Embryonic facial prominence (tissue), 1 donor: ENCODE results near the gene CROCC.

Source experiments
- DNase-seq: peaks from one replicate; pipeline ENCODE4 v3.0.0-alpha.2; 2016; ENCODE audit errors: extremely low spot score

The CROCC gene

DNA sequence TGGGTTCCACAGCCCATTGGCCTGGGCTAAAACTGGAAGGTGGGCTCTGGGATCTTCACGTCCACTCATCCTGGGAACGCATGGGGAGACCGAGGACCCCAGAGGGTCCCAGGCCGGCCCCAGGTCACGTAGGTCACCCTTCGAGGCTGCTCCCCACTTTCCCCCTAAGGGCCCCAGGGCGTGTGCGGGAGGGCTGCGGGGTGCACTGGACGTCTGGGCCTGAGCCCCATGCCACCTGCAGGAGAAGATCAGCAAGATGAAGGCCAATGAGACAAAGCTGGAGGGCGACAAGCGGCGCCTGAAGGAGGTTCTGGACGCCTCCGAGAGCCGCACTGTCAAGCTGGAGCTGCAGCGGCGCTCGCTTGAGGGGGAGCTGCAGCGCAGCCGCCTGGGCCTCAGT, 46.2 kb downstream of the CROCC start:
- no peak for DNase-seq

DNA sequence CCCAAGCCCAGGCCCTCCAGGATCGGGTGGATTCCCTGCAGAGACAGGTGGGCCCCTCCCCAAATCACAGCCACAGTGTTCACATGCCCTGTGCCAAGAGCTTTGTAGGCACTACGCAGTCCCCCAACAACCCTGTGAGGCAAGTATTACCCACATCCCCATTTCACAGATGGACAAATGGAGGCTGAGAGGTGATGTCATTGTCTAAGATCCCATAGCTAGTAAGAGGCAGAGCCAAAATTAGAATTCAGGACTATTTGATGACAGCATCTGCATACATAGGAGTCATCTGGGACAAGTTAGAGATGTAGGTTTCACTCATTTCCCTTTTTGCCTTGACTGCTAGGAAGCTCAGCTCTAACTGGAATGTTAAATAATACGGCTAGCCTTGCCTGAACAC, 46.6 kb downstream of the CROCC start:
- DNase-seq, result no peak

DNA sequence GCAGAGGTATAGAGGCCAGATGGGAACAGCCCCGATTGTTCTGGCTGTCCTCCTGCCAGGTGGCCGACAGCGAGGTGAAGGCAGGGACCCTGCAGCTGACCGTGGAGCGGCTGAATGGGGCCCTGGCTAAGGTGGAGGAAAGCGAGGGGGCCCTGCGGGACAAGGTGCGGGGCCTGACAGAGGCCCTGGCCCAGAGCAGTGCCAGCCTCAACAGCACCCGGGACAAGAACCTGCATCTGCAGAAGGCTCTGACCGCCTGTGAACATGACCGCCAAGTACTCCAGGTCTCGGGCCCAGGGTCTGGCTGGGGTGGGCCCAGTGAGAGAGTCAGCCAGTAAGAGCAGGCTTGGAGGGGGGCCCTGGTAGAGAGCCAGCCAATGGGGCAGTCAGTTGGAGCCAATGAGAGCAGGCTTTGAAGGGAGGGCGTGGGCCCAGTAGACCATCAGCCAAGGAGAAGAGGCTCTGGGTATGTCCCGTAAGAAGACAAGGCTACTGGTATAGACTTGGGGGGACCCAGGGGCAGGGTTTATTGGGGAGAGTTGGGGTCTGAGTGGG, 47.4 kb downstream of the CROCC start:
- DNase-seq, result no peak

DNA sequence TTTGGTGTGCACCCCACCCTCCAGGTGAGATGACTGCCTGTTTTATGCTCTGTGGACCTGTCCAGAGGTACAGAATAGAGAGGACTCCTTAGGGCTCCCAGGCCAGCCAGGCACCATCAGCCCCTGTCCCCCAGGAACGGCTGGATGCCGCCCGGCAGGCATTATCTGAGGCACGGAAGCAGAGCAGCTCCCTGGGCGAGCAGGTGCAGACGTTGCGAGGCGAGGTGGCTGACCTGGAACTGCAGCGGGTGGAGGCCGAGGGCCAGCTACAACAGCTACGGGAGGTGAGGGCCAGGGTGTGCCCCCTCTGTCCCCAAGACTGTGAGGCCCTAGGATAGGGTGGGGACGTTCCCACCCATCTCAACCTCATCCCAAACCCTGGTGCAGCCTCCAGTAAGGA, 47.9 kb downstream of the CROCC start:
- DNase-seq, result no peak

DNA sequence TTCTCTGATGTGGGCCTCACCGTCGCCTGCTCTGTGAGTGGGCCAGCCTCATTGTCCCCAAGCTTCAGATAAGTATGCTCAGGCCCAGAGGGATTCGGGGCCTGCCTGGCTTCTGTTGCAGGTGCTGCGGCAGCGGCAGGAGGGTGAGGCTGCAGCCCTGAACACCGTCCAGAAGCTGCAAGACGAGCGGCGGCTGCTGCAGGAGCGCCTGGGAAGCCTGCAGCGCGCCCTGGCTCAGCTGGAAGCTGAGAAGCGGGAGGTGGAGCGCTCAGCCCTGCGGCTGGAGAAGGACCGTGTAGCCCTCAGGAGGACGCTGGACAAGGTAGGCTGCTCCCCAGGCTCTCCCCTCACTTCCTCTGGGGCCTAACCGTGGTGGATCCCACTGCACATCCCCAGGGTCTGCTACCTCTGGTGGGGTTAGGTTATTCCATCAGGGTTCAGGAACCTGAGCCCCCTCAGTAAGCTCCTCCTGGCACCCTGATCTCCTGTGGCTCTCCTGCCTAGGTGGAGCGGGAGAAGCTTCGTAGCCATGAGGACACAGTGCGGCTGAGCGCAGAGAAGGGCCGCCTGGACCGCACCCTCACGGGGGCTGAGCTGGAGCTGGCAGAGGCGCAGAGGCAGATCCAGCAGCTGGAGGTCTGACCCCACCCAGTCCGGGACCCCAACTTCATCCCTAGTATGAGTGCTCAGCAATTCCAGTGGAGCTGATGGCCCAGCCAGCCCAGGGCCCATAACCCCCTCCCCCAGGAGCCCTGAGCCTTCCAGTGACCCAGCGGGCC, 48.6 kb downstream of the CROCC start:
- no peak for DNase-seq

DNA sequence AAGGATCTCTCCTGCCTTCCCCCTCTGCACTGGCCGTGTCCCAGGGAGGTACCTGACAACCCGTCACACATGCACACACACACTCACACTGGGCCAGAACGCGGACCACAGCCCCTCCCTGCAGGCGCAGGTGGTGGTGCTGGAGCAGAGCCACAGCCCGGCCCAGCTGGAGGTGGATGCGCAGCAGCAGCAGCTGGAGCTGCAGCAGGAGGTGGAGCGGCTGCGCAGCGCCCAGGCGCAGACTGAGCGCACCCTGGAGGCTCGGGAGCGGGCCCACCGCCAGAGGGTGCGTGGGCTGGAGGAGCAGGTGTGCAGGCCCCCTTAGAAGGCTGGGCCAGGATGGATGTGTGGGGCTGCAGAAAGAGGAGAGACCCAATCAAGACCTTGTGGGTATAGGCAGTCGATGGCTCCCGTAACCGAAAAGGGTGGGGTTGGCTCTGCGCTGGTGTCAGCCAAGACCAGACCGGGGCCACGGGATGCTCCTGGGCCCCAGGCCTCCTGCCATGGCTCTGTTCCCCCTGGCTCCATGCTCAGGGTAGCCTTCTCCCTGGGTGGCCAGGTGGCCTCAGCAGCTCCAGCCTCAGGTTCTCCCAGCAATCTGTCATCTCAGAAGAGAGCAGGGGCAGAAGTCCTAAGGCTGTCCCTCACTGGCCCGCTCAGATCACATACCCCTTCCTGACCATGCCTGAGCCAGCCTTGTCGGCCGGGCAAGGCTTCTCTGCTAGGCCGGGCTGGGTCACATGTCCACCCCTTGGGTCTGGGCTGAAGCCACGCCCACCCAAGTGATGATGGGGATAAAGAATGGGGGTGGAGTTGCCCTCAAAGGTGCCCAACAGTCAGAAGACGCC, 49.8 kb downstream of the CROCC start:
- no peak for DNase-seq

DNA sequence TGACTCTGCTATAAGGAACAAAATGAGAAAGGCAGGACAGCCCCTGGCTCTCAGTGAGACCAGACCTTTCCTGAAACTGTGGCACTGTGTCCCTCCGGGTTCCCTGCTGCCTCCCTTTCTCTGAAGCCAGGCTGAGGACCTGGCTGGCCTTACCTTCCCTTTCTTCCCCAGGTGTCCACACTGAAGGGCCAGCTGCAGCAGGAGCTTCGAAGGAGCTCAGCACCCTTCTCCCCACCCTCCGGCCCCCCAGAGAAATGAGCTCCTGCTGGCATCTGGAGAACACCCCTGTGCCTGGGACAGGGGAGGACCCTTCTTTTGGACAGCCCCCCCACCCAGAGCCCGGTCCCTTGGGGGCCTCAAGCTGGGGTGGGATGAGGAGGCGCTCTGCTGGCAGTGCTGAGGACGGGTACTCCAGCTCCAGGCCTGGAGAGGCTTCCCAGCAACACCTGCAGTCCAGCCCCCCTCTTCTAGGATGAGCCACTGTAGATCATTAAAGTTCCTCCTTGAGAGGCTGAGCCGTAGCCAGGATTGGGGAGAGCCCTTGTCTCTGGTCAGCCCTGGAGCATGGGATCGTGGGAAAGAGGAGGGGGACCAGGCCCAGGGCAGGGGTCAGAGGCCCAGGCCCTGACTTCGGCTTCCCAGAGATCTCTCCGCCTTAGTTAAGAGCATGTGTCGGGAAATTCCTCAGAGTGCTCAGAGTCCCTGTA, 50.6 kb downstream of the CROCC start:
- DNase-seq, result no peak

DNA sequence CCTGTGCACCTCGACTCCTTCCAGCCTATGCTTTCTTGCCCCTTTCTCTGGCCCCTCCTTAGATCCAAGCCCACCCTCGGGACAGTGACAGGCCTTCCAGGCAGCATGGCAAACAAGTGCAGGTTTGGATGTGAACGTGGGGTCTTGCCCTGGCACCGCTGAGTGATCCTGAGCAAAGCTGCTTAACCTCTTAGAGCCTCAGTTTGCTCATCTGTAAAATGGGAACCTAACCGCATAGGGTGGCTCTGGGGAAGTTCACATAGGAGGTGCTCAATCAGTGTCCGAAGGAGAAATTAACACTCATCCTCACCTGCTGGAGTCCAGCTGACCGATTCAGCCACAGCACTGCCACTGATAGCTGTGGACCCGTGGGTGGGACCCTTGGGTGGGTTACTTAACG, 51.5 kb downstream of the CROCC start:
- DNase-seq, result no peak

DNA sequence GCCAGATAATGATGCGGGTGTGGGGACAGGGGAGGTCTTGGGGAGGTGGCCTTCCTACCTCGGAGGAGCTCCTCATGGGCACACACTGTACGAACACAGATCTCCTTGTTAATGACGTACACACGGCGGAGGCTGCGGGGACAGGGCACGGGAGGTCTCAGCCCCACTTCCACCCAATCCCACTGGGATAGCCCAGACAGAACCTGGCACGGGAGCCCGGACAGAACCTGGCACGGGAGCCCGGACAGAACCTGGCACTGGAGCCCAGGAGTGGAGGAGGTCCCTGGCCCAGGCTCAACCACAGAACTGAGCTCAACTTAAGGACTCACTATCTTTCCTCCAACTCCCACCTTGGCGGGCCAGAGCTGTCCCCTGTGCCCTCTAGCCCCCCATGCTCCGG, 53.5 kb downstream of the CROCC start:
- no peak for DNase-seq

DNA sequence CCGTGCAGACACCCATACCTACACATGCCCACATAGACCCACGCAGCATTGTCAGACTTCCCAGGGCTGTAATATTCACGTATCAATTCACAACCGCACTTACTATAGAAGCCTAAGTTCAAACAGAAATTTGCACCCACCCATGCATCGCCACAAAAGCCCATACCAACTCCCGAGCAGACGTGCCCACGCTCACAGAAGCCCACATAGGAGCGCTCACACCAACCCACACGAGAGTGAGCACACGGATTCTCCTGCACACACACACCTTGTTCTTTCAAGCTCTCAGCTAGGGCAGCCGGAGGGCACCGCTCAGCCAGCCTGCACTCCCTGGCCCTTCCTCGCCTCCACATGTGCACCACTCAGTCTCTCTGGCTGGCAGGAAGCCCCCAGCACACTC, 54.1 kb downstream of the CROCC start:
- DNase-seq, result no peak

DNA sequence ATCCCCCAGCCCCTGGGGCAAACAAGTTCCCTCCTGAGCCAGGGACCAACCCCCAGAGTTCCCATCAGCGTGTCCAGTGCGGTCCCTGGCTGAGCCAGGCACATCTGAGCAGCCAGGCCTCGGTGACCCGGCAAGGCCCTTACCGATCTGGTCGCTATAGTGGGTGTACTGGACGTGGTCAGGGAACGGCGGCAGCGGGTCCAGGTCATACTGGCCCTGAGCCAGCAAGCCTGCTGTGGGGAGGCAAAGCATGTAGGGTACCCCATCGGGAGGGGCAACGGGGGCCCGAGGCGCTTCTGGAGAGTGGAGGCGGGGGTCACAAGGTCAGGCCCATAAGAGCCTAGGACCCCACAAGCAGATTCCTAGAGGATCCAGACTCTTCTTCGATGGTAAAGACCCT, 55.2 kb downstream of the CROCC start:
- no peak for DNase-seq

DNA sequence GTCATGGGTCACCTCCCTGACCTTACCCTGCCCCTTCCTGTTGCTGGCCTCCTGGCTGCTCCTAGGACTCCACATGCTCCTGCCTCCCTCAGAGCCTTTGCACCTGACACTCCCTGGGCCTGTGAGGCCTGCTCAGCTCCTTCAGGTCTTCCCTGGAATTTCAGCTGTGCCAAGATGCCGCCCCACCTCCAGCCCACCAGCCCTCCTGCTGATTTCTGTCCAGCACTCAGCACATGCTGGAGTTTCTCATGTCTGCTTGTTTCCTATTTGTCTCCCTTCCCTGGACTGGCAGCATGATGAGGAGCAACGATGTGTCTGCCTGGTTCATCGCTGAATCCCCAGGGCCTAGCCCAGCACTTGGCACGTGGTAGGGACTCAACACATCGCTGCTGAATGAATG, 55.6 kb downstream of the CROCC start:
- DNase-seq, result no peak

DNA sequence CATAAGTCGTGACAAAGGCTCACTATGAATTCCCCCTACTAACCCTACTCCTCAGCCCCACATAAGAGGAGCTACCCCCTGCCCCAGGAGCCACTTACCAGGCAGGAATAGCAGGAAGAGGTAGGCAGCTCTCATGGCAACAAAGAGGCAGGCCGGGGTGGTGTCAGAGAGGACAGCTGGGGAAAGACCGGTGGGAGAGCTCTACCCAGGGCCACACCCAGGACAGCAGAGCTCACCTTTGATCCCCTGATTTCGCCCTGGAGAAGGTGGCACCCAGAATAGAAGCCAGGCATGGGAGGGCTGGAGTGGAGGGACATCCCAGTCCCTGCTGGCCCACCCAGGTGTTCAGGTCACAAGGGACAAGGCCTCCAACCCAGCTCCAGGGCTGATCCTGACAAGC, 56.4 kb downstream of the CROCC start:
- DNase-seq, result no peak

DNA sequence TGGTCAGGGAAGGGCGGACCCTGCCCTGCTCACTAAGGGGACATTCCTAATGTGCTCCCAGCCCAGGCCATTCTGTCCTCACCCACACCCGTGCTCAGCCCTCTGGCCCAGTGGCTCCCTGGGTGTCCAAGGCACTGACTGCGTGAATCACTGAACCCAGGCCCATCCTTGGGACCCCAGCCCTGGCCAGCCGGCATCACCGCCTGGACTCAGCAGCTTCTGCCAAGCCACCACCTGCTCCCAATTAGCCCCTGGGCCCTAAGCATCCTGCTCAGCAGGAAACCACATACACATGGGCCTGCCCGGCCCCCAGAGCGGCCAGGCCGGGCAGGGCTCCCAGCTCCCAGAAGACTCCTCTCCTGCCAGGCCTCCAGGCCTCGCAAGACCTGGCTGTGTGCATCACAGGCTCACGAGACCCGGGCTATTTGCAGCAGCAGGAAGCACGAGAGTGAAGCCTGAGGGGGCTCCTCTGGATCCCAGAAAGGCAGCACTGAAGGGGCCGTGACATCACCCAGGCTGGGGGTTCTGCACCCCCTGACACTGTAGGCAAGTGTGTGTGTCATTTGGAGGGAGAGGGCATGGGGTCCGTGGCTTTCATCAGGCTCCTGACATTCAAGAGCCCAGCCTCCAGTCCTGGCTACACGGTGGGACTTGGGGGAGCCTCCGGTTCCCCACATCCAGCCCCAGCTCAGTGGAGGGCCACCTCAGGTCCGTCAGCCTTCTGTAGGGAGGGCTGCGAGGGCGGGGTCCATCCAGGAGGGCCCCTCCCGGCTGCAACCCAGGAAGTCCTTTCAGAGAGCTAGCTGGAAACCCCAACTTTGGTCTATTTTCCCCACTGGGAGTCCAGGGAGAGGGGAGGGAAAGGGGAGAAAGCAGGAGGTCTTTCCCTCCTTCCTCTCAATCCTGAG, 57.1 kb downstream of the CROCC start:
- DNase-seq, result no peak

DNA sequence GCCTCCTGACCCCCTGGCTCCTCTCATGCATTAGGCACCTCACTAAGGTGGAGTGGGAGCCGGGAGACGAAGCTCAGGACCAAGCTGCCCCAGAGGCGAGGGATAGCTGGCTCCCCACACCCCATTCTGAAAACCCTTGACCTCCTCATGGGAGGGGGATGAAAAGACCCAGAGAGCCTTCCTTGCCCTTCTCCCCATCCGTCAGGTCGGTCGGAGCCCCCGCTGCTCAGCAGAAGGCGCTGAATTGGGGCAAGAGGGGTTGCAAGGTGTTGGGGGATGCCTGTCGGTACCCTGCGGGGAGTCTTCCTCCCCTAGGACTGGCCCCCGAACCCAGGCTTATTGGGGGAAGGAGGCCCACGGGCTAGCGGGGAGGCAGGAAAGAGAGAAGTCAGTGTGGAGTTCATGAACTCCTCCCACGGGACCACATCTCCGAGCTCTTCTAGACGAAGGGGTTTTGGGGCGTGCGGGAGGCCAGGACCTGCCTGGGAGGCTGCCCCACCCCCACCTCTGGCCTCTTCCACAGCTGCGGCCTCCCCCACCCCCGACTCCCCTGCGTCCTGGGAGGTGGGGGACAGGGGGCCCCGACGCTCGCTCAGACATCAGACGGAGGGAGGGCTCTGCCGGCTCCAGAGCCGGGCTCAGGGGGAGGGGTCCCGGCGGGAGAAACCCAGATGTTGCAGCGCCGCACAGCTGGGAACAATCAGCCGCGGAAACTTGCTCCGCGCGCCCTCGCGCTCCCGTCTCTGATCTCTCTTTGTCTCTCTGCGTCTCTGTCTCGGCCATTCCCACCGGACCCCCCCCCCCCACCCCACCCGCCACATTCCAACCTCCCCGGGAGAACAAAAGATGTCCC, 58.0 kb downstream of the CROCC start:
- DNase-seq, result peak; percentile 45

DNA sequence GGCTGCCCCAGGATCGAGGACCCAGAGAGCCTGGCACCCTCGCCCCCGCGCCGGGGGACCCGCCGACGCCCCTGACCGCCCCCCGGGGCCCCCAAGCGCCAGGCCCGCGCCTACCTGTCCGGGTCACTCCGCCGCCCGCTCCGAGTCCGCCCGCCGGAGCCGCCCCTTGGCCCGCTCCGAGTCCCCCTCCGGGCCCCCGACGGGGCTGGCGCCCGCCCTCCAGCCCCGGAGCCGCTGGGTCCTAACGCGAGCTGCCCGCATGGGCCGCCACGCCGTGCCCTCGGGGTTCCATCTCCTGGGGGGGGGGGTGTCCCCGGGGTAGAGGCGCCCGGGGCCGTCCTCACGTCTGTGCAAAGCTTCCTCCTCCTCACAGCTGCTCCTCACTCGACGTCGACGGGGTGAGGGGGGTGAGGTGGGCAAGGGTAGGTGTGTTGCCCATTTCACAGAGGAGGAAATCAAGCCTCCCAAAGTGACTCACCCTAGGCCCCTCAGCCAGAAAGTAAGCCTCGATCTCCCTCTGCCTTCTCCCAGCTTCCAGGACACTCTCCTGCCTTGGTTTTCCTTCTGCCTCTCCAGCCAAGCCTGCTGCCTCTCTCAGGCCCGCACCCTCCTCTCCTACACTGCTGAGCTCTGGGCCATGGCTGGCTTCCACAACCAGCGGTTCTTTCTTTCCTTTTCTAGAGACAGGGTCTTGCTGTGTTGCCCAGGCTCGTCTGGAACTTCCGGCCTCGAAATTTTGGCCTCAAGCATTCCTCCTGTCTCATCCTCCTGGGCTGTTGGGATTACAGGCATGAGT, 58.9 kb downstream of the CROCC start, which contains the start of gene MFAP2:
TSS of gene MFAP2 (minus strand) at position 148 of the 796 bp plus-strand sequence. CDS start 2,347 bp downstream, outside the sequence.
- no peak for DNase-seq

DNA sequence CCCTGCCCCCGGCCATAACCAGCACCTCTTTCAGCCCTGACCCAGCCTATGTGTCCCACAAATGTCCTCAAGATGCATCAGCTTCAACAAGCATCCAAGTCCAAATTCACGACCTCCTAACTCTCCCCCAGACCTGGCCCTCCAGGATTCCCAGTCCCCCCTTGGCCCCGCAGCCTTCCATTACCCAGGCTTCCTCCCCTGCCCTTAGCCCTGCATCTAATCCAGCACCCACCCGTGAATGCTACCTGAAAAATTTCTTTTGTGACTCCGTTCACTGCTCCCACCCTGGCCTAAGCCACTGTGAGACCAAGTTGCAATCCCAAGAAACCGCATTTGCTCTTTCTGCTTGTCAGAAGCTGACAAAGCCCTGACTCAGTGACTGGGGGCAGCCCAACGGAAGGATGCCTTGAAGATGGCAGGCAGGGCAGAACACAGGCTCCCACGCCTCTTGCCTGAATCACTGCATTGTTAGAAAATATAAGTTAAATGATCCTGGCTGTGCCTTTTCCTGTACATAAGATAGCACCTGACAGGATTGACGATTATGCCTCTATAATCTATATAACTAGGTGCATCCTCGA, 59.6 kb downstream of the CROCC start:
- no peak for DNase-seq

DNA sequence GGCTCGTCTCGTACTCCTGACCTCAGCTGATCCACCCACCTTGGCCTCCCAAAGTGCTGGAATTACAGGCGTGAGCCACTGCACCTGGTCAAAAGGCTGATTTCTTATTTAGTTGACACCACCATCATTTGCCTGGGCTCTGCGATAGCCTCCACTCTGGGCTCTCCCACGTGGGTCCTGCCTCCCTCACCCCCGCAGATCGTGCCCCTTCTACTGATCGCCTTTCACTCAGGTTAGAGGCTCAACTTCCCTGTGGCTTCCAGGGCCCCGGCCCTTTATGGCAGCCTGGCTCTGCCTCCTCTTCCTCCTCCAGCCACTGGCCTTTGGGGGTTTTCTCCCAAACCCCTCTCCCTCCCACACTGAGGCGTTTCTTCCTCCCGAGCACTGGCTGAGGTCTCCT, 61.2 kb downstream of the CROCC start:
- DNase-seq, result no peak

DNA sequence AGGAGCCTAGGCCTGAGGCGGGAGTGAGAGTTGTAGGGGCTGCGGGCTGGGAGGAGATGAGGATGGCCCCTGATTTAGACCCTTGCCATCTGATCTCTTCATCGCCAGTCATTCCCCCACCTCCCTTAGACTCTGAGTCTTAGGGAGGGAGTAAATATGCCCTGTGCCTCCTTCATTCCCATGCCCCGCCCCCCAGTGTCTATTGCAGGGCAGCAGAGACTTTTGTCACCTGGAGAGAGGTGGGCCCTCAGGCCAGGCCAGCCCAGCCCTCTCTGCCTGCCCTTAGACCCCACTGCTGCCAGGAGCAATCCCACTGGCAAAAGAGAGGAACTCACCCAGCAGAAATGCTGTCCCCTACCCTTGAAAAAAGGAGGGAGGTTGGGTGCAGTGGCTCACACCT, 61.9 kb downstream of the CROCC start:
- no peak for DNase-seq
